Measurements from ENCODE around the gene MGAT4A. TPM values are rescaled to one million over a fixed set of nuclear protein-coding genes. Genes with fewer than 3 reads are reported as not detected.

The MGAT4A gene
- total and polyA plus RNA-seq, 9 of the 15 experiments (the other 6 are each of a cell fraction or from before 2014, with no cell fraction given): 0.03 to 0.53 (median 0.18) TPM; not detected in 2

DNA sequence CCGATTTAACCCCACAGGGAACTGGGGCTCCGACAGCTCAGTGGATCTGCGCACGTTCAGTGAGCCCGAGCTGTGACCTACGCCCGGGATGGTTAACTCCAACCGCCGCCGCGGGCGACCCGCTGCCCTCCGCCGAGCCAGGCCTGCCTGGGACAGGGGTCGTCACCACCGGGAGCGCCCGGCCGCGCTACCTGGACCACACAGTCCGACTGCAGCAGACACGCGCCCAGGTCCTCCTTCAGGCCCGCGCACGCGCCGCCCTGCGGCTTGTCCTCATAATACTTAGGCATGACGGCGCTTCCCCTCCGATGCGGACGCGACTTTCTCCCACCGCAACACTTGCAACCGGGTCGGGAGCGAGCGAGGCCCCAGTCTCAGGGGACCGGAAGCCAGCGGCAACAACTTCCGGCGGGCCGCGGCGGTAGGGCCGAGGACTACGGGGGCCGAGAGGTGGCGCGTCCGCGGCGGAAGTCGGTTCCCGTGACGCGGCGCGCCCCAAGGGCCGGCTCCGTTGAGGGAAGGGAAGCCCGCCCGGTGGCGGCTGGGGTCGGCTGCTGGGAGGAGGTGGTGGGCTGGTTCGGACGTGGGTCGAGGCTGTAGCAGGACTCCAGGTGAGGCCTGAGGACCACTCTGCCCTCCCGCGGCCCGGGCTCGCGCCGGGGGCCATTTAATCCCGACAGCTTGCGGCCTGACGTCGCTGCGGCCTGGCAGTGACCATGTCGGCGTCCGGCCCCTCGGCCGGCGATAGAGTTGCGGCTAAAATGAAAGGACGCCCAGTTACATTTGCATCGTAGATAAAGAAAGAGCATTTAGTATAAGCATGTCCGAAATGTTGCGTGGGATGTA is 122.6 kb downstream of the MGAT4A start, which contains the start of the genes COA5 and UNC50 (continued):
- TF ChIP-seq, protein P1, sequence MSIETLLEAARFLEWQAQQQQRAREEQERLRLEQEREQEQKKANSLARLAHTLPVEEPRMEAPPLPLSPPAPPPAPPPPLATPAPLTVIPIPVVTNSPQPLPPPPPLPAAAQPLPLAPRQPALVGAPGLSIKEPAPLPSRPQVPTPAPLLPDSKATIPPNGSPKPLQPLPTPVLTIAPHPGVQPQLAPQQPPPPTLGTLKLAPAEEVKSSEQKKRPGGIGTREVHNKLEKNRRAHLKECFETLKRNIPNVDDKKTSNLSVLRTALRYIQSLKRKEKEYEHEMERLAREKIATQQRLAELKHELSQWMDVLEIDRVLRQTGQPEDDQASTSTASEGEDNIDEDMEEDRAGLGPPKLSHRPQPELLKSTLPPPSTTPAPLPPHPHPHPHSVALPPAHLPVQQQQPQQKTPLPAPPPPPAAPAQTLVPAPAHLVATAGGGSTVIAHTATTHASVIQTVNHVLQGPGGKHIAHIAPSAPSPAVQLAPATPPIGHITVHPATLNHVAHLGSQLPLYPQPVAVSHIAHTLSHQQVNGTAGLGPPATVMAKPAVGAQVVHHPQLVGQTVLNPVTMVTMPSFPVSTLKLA (conservative IDR thresholded peaks at IDR 0.05): peak; percentile 66 to 87
- TF ChIP-seq PATZ1 (CRISPR knock-in tag; IDR thresholded peaks at IDR 0.05; ENCODE audit: borderline replicate concordance) (peak; percentile 38; the same call in 1 of the 2 replicates), KDM2B (CRISPR knock-in tag; IDR thresholded peaks at IDR 0.05) (peak; percentile 4; the same call in 1 of the 2 replicates), DNMT1 (IDR thresholded peaks at IDR 0.05) (no peak), ZNF511 (CRISPR knock-in tag; IDR thresholded peaks at IDR 0.05) (peak; percentile 67; the same call in 1 of the 2 replicates)
- TF ChIP-seq, protein P2, sequence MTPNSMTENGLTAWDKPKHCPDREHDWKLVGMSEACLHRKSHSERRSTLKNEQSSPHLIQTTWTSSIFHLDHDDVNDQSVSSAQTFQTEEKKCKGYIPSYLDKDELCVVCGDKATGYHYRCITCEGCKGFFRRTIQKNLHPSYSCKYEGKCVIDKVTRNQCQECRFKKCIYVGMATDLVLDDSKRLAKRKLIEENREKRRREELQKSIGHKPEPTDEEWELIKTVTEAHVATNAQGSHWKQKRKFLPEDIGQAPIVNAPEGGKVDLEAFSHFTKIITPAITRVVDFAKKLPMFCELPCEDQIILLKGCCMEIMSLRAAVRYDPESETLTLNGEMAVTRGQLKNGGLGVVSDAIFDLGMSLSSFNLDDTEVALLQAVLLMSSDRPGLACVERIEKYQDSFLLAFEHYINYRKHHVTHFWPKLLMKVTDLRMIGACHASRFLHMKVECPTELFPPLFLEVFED (CRISPR knock-in tag; conservative IDR thresholded peaks at IDR 0.05): 0 out of 2 replicates have a peak, but pooled peaks have one; percentile 13
- TF ChIP-seq, protein P3, sequence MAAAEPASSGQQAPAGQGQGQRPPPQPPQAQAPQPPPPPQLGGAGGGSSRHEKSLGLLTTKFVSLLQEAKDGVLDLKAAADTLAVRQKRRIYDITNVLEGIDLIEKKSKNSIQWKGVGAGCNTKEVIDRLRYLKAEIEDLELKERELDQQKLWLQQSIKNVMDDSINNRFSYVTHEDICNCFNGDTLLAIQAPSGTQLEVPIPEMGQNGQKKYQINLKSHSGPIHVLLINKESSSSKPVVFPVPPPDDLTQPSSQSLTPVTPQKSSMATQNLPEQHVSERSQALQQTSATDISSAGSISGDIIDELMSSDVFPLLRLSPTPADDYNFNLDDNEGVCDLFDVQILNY (CRISPR knock-in tag; IDR thresholded peaks at IDR 0.05): 0 out of 2 replicates have a peak, but pooled peaks have one; percentile 36
- TF ChIP-seq, protein P4, sequence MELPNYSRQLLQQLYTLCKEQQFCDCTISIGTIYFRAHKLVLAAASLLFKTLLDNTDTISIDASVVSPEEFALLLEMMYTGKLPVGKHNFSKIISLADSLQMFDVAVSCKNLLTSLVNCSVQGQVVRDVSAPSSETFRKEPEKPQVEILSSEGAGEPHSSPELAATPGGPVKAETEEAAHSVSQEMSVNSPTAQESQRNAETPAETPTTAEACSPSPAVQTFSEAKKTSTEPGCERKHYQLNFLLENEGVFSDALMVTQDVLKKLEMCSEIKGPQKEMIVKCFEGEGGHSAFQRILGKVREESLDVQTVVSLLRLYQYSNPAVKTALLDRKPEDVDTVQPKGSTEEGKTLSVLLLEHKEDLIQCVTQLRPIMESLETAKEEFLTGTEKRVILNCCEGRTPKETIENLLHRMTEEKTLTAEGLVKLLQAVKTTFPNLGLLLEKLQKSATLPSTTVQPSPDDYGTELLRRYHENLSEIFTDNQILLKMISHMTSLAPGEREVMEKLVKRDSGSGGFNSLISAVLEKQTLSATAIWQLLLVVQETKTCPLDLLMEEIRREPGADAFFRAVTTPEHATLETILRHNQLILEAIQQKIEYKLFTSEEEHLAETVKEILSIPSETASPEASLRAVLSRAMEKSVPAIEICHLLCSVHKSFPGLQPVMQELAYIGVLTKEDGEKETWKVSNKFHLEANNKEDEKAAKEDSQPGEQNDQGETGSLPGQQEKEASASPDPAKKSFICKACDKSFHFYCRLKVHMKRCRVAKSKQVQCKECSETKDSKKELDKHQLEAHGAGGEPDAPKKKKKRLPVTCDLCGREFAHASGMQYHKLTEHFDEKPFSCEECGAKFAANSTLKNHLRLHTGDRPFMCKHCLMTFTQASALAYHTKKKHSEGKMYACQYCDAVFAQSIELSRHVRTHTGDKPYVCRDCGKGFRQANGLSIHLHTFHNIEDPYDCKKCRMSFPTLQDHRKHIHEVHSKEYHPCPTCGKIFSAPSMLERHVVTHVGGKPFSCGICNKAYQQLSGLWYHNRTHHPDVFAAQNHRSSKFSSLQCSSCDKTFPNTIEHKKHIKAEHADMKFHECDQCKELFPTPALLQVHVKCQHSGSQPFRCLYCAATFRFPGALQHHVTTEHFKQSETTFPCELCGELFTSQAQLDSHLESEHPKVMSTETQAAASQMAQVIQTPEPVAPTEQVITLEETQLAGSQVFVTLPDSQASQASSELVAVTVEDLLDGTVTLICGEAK (IDR thresholded peaks at IDR 0.05): peak; percentile 98
- TF ChIP-seq, protein P4 (CRISPR knock-in tag; IDR thresholded peaks at IDR 0.05): no peak

All from K562 (cell line).